HG03571 (cell line): Measurements from ENCODE around the gene GPR143.
"Not testable (repeated sequence)": the region's sequence is repeated elsewhere in the genome, so short reads cannot be mapped to it uniquely, and the experiment has no call there.

Experiments
- ATAC-seq: cut with Tn5 transposase; IDR thresholded peaks from one replicate; pipeline ENCODE4 v1.9.1; 2021; ENCODE audit not compliant: unreplicated experiment

Gene GPR143

DNA sequence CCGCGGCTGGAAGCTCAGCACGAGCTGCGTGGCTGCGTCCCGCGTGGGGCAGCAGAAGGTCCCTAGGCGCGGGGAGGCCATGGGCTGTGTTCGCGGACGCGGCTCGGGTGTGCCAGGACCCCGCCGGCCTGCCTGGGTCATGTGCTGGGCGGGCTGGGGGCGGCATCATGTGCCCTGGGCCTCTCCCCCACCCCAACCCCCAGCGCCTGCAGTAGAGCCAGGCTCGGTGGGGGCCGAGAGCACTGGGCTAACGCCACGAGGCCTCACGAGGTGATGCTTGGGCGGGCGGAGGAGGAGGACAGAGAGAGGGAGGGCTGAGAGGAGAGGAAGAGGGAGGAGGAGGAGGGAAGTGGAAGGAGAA lies at the start of gene GPR143:
Gene GPR143 (minus strand): TSS at position 111 of the 361 bp plus-strand sequence. CDS start 30 bp downstream, at position 81.
- ATAC-seq = no peak

DNA sequence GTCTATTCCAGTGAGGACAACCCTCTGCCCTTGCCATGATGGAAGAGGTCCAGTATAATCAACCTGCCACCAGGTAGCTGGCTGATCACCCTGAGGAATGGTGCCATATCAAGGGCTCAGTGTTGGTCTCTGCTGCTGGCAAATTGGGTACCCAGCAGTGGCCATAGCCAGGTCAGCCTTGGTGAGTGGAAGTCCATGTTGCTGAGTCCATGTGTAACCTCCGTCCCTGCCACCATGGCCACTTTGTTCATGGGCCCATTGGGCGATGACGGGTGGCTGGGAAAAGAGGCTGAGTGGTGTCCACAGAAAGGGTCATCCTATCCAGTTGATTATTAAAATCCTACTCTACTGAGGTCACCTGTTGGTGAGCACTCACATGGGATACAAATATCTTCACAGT lies 45.4 kb upstream of the GPR143 start:
- not testable (repeated sequence) for ATAC-seq

DNA sequence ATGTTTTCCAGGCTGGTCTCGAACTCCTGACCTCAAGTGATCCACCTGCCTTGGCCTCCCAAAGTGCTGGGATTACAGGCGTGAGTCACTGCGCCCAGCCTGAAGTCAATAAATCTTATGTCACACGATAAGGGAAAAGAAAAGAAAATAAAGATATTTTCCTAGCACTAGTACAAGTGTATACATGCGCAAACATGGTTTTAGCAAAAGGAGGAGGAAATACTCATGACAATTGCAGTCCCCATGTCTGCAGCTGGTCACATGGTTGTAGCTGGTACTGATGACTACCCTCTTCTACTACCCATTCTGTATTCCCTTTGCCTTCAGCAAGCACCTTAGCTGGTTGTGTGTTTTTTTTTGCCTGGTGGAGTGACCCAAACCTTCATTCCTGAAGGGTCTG lies 44.2 kb upstream of the GPR143 start:
- not testable (repeated sequence) for ATAC-seq

DNA sequence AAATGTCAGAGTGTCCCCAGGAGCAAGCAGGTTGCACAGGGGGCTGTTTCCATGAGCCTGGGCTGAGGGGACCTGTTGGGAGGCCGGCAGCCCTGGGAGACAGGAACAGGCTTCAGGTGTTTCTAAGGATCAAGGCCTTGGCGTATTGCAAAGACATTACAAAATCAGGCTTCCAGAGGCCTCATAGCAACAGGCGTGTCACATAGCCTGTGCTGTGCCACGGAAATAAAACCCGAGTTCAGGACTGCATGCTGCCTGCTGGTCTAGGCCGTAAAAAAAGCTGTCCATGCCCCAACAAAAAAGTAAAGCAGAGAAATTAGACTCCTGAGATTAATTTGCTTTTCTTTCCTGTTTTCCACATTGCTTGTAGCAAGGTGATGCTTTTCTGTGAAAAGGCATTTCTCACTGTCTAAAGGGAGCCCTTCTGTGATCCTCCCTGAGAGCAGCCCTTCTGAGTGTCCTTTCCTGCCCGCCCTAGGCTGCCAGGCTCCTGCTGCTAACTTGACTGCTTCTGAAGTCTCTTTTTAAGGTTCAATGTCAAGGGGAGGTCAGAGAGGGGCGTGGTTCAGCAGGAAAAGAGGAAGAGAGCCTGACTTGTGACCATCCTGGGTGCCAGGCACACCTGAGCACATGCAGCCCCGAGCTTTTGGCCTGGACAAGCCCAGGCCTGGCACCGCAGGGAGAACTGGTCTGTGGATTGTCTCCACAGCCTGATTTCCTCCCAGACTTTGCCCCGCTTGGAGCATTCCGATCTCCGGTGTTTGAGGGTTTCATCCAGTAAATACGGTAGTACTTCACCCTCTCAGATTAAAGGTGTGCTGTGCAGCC lies 41.9 kb upstream of the GPR143 start:
- no peak for ATAC-seq

DNA sequence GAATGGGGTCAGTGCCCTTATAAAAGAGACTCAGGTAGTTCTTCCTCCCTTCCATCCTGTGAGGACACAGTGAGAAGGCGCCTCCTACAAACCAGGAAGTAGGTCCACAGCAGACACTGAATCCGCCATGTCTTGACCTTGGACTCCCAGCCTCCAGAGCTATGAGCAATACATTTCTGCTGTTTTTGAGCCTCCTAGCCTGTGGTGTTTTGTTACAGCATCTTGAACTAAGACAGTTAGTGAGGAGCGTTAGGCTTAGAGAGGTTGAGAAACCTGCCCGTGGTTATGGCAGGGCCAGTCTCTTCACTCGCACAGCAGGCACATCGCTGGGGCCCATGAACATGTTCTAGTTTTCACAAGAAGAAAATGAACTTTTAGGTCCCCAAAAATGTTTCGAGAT lies 40.3 kb upstream of the GPR143 start:
- no peak for ATAC-seq

DNA sequence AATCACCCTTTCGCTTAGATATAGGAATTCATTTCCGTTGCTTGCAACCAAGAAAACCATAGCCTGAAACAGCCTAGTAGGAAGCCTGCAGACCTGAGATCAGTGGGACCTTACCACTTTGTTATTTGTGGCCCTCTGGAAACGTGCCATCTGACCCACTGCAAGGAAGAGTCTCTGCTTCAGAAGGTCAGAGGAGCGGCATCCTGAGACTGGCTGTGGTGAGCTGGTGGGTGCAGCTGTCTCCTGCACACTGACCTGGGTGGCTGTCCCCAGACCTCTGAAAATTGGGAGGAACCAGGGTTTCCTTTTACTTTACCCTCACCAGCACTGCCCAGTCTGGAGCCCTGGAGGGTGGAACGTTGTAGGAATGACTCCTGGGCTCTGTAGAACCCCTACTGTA lies 38.8 kb upstream of the GPR143 start:
- no peak for ATAC-seq

DNA sequence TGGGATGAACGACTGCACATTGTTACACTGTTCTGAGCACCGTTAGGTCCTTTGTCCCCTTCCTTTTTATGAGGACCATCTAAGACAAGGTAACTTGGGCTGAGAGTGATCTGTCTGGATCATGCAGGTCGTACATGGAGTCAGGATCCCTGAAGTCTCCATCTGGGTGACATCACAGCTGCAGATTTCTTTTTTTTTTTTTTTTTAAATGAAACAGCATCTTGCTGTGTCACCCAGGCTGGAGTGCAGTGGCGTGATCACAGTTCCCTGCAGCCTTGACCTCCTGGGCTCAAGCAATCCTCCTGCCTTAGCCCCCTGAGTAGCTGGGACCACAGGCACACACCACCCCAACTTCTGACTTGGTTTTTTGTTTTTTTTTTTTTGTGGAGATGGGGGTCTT lies 37.1 kb upstream of the GPR143 start:
- ATAC-seq = no peak

DNA sequence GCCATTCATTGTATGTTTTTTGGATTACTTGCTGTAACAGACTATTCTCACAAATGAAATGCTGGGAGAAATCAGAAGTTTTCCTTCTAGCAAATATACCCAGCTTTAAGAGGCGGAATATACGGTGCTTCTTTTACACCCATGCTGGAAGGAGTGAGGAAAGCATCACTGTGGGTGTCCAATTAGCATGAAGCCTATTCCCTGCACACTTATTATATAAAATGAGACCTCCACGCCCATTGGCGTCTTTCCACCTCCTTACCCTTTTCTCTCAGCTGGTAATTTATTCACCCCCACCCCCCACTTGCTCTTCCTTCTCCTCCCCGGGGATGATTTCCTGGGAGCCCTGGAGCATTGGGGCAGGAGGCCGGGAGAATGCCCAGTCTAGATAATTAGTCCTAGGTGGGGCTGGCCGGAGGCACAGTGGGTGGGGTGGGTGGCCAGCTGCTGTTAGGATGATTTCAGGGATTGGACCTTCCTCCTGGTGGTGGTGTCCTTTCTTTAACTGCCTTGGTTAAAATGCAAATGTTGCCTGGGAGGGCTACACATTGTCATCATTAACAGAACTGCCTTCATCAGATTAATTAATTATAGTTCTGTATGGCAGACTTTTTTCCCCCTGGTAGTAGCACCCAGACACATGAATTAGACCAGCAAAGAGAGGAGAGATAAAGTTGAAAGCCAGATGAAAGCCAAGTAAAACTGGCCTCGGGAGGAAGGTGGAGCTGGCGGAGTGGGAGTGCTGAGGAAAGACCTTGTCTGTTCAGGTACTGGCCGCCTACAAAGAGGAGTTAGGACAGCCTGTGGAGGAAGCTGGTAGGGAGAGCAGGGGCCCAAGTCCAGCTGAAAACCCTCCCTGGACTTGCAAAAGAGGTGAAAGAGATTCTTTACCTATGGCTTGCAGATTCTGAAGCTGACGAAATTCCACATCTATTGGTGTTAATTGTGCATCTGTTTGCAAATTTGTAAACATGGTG lies 32.0 kb upstream of the GPR143 start:
- no peak for ATAC-seq

DNA sequence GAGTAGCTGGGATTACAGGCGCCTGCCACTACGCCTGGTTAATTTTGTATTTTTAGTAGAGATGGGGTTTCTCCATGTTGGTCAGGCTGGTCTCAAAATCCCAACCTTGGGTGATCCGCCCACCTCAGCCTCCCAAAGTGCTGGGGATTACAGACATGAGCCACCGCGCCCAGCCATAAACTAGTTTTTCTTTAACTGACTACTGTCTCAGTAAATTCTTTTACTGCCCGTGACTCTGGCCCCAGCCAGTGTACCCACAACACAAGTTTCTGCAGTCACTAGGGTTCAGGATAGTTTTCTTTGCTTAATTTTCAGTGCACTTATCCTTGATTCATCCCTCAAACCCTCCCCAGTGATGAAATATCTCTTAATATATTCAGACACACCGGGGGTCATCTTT lies 28.8 kb upstream of the GPR143 start:
- no peak for ATAC-seq

DNA sequence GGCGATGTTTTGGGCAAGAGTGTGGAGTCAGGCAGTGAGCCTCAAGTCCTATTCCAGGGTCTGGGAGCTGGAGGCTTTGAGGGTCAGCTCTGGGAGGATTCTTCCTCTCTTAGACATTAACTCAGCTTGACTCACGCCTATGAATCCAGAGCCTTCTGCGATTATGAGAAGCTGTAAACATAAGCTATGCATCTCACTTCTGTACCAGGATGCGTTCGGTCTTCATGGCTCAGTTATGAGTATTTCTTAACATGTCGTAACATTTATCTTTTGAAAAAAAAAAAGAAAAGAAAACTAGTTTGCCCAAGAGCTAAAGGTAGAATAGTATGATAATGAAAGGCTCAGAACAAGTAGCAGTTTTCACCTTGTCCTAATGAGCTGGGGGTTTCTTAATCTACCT lies 25.2 kb upstream of the GPR143 start:
- ATAC-seq = no peak

DNA sequence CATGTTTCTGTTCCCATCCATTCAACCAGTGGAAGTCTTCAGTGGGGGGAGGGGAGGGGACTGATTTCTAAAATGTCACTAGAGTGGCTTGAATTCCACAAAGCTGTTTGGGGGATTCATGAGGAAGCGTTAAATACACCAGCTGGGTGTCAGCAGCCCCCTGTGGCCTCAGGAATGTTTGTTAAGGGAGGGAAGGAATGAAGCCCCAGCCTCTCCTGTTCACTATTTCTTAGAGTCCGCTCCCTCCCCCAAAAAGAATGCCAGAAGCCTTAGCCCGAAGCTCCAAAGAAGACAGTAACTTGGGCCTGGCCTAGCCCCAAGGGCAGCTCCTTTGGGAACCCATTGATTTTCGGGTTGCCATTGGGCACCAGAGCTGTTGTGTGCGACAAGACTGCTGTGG lies 23.9 kb upstream of the GPR143 start:
- ATAC-seq = no peak

DNA sequence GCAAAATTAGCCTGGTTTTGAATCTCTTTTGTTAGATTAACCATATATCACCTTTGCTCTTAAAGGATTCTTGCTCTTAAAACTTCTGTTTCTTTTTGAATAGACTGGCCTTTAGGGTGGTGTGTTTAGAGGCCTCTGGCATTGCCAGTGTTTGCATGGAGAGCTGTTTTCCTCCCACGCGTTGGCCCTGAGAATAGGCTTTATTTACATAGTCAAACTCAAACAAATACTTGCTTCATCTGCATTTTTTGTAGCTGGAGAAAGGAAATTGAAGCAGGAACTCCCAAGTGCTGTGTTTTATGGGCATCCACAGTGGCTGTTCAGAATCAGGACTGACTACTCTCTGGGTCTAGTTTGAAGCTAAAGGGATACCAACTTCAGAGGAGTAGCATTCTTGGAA lies 23.3 kb upstream of the GPR143 start:
- no peak for ATAC-seq

DNA sequence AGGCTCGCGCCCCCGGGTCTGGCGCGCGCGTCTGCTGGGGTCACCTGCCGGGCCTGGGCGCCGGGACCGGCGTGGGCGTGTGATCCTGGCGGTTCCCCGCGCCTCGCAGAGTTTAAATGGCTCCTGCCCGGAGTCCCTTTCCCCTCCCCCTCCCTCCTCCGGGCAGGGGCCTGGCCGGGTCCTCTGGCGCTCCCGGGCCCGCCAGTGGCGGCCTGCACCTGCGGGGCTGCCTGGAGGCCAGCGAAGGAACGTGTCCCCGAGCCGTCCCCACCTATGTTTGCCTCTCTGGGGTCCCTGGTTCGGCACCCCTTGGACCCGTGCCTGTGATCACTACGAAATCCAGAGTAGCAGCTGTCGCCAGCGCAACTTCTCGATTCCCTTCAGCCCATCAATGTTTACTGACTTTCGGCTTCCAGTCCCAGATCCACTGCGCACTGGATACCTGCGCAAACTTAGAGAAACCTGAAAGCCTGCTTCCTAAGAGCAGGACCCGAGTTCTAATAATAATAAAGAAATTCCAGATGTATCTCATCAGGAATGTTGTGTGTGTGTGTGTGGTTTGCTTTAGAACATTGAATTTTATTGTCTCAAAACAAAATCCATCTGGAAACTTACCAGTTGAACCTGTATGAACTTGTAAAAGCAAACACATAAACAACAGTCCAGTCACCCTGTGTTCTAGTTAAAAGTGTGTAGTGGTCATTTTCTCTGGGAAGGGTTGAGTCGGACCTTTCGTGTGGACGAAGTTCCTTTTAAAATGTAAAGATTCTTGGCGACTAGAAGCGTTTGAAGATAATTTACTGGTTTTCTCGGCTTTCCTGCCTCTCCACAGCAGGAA lies 21.4 kb upstream of the GPR143 start:
- ATAC-seq = no peak

DNA sequence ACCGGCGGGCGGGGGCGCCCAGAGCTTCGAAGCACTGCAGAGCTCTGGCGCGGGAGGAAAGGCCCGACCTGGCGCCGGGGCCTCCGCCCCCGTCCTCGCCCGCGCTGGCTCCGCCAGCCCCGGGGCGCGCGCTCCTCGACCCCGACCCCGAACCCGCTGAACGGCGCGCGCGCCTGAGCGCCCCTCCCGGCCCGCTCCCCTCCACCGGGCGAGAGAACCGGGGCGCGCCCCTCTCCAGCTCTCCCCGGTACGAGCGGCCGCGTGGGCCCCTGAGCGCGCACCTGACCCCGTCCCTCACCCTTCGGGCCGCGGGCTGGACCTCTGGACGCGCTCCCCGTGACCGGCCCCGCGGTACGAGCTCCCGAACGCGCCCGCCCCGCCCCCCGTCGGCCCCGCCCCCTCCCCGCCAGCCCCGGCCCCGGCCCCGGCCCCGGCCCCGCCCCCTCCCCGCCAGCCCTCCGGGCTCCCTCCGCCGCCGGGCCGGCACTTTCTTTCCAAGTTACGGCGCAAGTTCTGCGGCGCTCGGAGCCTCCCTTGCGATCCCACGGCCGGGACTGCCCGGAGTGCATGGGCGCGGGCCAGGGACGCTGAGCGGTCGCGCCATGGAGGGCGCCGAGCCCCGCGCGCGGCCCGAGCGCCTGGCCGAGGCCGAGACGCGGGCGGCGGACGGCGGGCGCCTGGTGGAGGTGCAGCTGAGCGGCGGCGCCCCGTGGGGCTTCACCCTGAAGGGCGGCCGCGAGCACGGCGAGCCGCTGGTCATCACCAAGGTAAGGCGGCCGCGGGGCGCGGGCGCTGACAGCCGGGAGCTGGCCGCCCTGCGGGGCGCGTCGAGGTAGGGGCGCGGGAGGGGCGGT lies 20.5 kb upstream of the GPR143 start, which contains the start of gene SHROOM2:
Gene SHROOM2 (plus strand): TSS at position 486 of the 854 bp plus-strand sequence. CDS start 117 bp downstream, at position 603.
- ATAC-seq = no peak

DNA sequence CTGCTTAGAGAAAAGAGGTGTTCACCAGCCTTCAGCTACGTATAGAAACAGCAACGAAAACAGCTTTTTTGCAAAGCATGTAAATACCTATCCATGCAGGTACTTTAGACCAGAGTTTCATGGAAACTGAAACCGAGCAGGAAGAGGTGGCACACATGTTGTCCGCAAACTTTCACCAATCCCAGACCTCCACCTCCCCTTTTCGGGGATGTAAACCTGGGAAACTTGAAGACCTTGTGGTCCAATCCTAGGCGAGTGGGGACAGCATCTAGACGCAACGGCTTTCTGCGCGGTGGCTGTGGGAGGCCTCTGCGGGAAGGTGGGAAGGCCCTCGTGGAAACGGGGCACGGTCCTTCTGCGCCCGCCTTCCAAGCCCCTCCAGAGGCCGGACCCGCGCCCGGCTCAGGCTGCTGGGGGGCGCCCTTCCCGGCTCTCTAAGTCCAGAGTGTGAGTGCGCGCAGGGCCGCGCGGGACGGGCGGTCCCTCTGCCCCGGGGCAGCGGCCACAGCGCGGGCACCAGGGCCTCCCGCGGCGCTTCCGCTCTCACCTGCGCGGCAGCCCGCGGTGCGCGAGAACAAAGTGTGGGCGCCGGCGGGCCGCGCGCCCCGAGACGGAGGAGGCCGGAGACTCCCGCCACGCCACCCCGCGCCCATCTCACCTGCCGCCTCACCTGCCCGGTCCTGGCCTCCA lies 19.8 kb upstream of the GPR143 start:
- ATAC-seq = no peak

DNA sequence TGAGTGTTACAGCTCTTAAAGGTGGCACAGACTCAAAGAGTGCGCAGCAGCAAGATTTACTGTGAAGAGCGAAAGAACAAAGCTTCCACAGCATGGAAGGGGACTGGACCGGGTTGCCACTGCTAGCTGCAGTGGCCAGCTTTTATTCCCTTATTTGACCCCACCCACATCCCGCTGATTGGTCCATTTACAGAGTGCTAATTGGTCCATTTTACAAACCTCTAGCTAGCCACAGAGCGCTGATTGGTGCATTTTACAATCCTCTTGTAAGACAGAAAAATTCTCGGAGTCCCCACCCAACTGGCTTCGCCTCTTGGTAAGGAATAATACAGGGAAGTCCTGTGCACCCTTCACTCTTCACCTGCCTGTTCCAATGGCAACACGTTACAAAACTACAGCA lies 18.7 kb upstream of the GPR143 start:
- ATAC-seq = no peak

DNA sequence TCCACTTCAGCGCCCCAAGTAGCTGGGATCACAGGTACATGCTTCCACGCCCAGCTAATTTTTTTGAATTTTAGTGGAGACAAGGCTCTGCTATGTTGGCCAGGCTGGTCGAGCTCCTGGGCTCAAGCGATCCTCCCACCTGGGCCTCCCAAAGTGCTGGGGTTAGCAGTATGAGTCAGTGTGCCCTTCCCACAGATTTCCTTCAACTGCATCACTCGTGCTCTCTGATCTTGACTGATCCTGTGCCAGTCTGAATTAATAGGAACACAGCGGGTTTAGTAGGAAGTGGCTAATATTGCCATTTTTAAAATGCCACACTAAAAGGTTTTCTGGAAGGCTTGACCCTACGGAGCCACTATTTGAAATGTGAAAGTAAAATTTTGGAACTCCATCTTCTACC lies 16.3 kb upstream of the GPR143 start:
- no peak for ATAC-seq

DNA sequence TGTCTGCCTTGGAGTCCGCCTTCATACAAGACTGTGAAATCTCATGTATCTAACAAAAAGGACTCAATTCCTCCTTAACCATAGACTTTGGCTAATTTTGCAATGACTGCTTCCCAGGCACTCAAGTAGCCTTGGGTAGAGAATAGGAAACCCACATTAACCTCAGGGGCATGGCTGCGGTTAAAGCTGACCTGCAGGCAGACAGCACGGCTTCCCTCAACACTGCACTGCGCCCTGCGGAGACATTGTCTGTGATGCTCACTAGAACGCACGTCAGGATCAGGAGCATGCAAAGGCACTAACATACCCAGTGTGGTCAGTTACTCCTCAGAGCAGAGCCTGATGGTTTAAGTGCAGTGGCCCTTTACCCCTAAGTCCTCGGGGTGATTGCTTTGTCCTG lies 10.3 kb upstream of the GPR143 start:
- ATAC-seq = no peak

DNA sequence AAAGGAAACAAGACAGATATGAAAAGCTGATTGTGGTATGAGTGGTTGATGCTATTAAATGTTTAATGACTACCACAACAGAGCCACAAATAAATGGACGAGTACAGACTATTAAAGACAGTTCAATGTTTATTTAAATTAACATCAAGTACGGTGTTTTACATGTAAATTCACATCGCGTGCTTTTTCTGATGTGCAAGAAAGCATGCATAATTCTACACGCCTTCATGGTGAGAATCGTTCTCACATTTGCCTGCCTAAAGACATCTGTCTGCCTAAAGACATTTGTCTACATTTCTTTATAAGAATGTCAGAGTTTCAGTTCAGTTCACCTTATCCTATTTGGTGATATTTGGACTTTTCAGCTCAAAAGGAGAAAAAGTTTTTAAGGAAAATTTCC lies 7.3 kb upstream of the GPR143 start:
- no peak for ATAC-seq
